ENCODE data around the gene DGKZ.
"Not testable (repeated sequence)": the region's sequence is repeated elsewhere in the genome, so short reads cannot be mapped to it uniquely, and the experiment has no call there.

Gene DGKZ, protein sequence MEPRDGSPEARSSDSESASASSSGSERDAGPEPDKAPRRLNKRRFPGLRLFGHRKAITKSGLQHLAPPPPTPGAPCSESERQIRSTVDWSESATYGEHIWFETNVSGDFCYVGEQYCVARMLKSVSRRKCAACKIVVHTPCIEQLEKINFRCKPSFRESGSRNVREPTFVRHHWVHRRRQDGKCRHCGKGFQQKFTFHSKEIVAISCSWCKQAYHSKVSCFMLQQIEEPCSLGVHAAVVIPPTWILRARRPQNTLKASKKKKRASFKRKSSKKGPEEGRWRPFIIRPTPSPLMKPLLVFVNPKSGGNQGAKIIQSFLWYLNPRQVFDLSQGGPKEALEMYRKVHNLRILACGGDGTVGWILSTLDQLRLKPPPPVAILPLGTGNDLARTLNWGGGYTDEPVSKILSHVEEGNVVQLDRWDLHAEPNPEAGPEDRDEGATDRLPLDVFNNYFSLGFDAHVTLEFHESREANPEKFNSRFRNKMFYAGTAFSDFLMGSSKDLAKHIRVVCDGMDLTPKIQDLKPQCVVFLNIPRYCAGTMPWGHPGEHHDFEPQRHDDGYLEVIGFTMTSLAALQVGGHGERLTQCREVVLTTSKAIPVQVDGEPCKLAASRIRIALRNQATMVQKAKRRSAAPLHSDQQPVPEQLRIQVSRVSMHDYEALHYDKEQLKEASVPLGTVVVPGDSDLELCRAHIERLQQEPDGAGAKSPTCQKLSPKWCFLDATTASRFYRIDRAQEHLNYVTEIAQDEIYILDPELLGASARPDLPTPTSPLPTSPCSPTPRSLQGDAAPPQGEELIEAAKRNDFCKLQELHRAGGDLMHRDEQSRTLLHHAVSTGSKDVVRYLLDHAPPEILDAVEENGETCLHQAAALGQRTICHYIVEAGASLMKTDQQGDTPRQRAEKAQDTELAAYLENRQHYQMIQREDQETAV

DNA sequence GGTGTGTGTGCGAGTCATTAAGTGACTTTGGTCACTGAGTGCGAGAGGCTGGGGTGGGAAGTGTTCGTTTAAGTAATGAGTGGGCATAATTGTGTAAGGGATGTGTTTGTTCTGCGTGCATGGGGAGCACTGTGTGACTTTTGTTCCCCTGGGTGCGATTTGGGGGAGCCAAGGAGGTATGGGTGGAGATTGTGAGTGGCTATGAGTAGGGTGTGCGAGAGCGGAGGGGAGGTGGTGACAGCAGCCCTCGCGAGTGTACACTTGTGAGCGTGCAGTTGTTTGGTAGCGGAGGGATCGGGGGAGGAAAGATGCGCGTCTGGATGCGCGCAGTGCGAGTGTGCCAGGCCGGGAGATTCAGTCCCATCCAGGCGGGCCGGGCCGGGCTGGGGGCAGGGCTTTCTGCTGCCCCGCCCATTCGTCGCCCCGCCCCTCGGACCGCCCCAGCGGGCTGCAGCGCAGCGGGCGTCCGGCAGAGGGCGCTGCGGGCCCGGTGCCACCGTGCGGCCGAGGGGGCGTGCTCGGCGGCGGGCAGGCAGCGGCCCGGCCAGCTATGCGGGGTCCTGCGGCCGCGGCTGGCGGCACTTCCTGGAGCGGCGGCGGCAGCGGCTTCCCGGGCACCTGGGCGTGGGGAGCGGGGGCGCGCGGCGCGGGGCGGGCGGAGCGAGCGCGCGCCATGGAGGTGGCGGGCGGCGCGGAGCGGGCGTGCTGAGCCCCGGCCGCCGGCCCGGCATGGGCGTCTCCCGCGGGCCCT is at the start of gene DGKZ:
Gene DGKZ, plus strand, starts transcription at position 578 of the 751 bp plus-strand sequence. CDS start 197 bp downstream, outside the sequence.
- DNase-seq (ENCODE audit: low spot score): peak; percentile 96

DNA sequence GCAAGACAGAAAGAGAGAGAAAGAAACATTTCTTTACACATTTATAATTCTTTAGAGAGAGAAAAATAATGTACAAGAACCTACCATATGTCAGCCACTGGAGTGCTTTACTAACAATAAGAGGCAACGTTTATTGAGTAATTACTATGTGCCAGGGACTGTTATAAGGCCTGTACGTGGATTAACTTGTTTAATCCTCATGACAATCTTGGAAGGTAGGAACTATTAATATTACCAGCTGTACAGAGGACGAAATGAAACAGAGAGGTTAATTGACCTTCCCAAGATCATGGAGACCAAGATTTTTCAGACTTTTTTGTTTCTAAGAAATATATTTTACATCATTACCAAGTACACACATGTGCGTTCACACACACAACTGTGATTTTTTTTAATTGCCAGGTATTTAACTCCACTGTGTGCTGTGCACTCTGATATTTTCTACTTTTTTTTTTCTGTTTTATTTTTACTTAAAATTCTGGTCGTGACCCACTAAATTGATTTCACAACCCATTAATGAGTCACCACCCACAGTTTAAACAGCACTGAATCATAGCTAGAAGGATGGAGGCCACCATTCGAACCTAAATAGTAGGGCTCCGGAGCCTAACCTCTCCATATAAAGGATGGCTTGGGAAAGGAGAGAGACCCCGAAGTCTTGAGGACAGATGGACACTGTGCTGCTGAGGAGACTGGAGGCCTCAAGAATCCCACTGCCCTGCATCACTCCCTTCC is 48.4 kb upstream of the DGKZ start:
- peak; percentile 72 for DNase-seq (ENCODE audit: low spot score)

- peak; percentile 15 for DNase-seq (ENCODE audit: low spot score)
Measured at GRCh38 chr11:46299451-46299961, 47.8 kb upstream of the DGKZ start.

- DNase-seq (ENCODE audit: low spot score): no peak
Measured at GRCh38 chr11:46300270-46300669, 47.0 kb upstream of the DGKZ start.

GRCh38 chr11:46302866-46303265 is 44.4 kb upstream of the DGKZ start:
- DNase-seq (ENCODE audit: low spot score): no peak

- not testable (repeated sequence) for DNase-seq (ENCODE audit: low spot score)
Measured at GRCh38 chr11:46304036-46304435, 43.2 kb upstream of the DGKZ start.

DNA sequence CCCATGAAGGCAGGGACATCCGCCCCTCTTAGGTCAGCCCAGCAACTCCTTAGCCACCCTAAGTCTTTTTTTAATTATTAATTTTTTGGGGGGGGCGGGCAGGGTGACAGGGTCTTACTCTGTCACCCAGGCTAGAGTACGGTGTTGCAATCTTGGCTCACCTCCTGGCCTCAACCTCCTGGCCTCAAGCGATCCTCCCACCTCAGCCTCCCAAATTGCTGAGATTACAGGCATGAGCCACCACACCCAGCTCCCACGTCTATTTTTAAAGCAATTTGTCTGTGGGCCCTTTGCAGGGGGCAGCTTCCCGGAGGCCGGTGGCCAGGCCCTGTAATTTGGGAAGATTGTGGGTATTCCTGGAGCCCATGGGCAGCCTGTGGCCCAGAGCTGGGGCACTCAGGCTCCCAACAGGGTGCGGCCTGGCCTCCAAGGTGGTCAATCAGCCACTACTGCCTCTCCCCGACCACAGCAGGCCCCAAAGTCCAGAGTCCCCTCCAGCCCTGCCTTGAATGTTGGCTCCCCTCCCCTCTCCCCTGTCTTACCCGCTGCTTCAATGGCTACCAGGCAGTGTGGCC is 42.6 kb upstream of the DGKZ start:
- DNase-seq (ENCODE audit: low spot score): no peak

DNA sequence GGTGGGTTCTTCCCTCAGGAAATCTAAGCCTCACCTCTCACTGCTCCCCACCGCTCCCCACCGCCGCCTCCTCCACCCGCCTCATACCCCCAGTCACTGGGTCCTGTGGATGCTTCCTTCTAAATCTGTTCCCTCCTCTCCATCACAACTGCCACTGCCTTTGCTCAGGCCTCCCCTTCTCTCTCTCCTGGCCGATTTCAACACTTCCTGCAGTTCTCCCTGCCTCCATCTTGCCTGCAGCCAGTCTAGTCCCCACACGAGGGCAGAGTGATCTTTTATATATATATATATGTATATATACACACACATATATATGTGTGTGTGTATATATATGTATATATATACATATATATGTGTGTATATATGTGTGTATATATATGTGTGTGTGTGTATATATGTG is 42.0 kb upstream of the DGKZ start:
- no peak for DNase-seq (ENCODE audit: low spot score)

DNA sequence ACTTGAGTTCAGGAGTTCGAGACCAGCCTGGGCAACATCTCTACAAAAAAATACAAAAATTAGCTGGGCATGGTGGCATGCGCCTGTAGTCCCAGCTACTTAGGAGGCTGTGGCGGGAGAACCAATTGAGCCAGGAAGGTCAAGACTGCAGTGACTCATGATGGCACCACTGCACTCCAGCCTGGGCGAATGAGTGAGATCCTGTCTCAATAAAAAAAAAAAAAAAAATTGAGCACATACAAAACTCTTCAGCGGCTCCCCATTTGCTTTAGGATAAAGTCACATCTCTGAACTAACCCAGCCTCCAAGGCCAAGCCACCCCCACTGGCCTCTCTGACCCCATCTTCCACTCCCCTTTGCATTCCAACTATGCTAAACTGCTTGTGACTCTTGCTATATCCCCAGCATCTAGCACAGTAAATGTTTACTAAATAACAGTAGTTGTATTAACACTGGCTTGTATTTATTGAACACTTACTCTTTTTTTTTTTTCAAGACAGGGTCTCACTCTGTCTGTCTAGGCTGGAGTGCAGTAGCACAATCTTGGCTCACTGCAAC is 40.9 kb upstream of the DGKZ start:
- DNase-seq (ENCODE audit: low spot score): no peak

DNA sequence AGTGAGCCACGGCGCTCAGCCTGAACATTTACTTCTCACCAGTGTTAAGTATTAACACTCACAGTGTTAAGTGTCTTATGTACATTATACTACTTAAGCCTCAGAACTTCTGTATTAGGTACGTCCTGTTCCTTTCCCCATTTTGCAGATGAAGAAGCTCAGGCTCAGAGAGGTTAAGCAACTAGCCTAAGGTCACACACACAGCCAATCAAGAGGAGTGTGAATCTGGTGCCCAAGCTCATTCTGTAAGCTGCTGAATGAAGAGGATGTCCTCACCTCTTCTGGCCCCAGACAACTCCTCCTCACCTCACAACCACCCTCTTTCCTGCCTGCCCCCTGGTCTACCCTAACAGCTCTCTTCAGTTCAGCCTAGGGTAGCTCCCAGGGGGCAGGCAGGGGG is 39.9 kb upstream of the DGKZ start:
- DNase-seq (ENCODE audit: low spot score): no peak

GRCh38 chr11:46307785-46308341 is 39.4 kb upstream of the DGKZ start:
- no peak for DNase-seq (ENCODE audit: low spot score)

GRCh38 chr11:46308631-46309419 is 38.4 kb upstream of the DGKZ start:
- peak; percentile 85 for DNase-seq (ENCODE audit: low spot score)

DNA sequence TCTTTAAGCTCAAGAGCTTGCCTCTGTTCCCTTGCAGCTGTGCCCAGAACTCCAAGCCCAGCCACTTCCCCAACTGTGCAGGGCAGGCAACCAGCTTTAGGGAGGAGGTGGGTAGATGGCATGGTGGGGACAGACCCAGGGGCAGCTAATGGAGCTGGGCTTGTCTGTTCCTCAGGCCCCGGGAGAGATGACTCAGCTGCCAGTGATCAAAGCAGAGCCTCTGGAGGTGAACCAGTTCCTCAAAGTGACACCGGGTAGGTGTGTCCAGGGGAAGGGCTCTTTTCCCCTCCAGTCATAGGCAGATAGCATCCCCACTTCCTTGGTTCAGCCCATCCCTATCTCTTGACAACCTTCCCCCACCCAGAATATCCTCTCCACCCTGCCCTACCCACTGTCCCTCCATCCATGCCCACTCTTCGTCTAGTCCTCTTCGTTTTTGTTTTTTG is 37.4 kb upstream of the DGKZ start:
- DNase-seq (ENCODE audit: low spot score): no peak

DNA sequence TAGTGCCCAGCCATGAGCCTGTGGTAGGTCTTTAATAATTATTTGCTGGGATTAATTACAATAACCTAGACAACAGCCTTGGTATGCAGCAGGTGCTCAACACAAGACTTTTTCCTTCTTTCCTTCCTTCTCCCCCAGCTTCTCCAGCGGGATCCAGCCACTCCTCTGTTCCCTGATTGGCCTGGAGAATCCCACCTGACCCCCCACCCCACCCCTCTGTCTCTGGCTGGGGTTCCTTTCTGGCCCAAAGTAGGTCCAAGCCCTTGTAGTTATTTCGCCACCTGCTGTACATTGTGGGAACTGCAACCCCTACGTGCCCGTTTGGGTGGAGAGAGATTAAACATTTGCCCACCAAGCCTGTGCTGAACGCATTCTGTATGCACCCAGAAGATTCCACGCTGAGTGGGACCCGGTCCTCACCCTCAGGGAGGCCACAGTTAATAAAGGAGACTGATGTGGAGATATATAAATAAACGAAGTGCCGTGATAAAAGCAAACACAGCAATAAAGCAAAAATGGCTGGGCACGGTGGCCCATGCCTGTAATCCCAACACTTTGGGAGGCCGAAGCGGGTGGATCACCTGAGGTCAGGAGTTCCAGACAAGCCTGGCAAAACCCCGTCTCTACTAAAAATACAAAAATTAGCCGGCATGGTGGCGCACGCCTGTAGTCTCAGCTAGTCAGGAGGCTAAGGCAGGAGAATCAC is 32.1 kb upstream of the DGKZ start:
- DNase-seq (ENCODE audit: low spot score): peak; percentile 95

DNA sequence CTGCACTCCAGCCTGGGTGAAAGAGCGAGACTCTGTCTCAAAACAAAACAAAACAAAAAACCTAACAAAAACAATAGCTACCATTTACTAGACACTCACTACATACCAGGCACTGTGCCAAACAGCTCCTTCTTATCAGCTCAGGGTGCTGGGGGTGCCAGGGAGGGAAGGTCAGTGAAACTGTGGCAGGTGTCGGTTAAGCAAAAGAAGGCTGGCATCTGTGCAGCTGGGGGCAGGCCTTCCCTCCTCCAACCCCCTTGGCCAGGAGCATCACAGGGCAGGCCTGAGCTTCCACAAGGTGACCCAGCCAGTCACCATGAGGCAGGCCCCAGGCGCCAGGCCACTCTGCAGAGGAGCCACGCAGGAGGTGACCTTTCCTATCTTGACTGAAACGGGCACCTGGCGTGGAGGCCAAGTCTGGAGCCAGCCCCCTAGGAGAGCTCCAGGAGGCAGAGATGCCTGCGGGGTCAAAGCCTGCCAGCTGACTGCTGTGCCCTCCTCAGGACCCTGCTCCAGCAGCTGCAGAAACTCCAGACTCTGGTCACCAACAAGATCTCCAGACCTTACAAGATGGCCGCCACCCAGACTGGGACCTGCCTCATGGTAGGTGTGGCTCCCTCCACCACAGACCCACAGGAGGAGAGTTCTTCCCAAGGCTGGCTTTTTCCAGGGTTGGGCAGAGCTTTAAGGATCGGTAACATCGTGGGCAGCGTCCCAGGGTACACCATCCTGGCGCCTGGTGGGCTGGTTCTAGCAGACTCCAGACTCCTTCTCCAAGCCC is 31.3 kb upstream of the DGKZ start:
- DNase-seq (ENCODE audit: low spot score): no peak

DNA sequence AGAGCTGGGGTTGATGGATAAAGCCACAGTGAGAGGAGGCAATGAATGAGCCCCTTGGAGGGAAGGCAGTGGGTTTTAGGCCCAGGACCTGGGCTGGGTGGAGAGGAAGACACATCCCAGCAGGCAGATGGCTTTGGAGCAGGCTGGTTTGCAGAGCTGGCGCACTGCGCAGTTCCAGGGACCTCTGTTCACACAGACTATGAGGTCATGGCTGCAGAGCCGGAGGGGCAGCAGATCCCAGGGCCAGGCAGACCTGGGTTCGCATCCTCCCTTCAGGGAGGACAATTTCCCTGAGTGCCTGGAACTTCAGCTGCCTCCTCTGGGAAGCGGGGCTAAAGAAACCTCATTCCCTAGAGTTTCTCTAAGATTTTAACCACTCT is 28.2 kb upstream of the DGKZ start:
- no peak for DNase-seq (ENCODE audit: low spot score)

GRCh38 chr11:46321757-46322156 is 25.5 kb upstream of the DGKZ start:
- no peak for DNase-seq (ENCODE audit: low spot score)

DNA sequence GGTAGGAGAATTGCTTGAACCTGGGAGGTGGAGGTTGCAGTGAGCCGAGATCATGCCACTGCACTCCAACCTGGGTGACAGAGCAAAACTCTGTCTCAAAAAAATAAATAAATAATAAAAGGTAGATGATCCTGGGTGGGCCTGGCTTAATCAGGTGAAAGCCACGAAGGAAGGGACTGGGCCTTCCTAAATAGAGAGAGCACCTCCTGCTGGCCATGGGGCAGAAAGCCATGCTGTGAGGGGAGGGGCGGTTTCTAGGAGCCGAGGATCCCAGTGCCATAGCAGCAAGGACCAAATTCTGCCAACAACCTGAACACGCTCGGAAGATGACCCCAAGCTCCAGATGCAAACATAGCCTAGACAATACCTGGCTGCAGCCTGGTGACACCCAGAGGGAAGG is 24.5 kb upstream of the DGKZ start:
- peak; percentile 52 for DNase-seq (ENCODE audit: low spot score)

All from AG08395 (cell line).